Small intestine (tissue), 7 donors: ENCODE data around the gene F10. TPM values are rescaled to one million over a fixed set of nuclear protein-coding genes. Genes with fewer than 3 reads are reported as not detected.

ENCODE experiments used
- DNase-seq, 2 donors: peaks; one replicate each; pipeline versions ENCODE4 v3.0.0 to v3.0.0-alpha.2; 2013
- FAIRE-seq: peaks from 2 replicates; lab custom pipeline; 2012; peaks lifted over from hg19 to GRCh38; lab: Jason Lieb, UNC
- H3K27ac ChIP-seq, 3 donors: one replicate each; pipeline ENCODE4 v1.5.1; 2013; ENCODE audit warnings: low read length in 2 of 3, mild to moderate bottlenecking in 2 of 3, control low read depth in 1 of 3, inconsistent platforms in 1 of 3, low read depth in 1 of 3, moderate library complexity in 1 of 3
- H3K27me3 ChIP-seq, 3 donors: one replicate each; pipeline ENCODE4 v1.6.1; 2013; ENCODE audit warnings: low read length in 3 of 3, inconsistent platforms in 1 of 3; ENCODE audit not compliant: control insufficient read depth in 3 of 3, insufficient read depth in 3 of 3
- H3K36me3 ChIP-seq, 3 donors: one replicate each; pipeline ENCODE4 v1.6.1; 2013; ENCODE audit warnings: low read length in 3 of 3, inconsistent platforms in 1 of 3, low read depth in 1 of 3, mild to moderate bottlenecking in 1 of 3, moderate library complexity in 1 of 3; ENCODE audit not compliant: control insufficient read depth in 3 of 3, insufficient read depth in 2 of 3
- H3K4me1 ChIP-seq, 3 donors: one replicate each; pipeline ENCODE4 v1.6.1; 2013; ENCODE audit warnings: low read length in 2 of 3, inconsistent platforms in 1 of 3, low read depth in 1 of 3, mild to moderate bottlenecking in 1 of 3, moderate library complexity in 1 of 3; ENCODE audit not compliant: control insufficient read depth in 3 of 3, insufficient read depth in 2 of 3
- H3K4me3 ChIP-seq, 3 donors: one replicate each; pipeline ENCODE4 v1.5.1; 2013; ENCODE audit warnings: low read length in 3 of 3, control low read depth in 1 of 3, inconsistent platforms in 1 of 3, low read depth in 1 of 3, mild to moderate bottlenecking in 1 of 3, moderate library complexity in 1 of 3
- H3K9me3 ChIP-seq, 2 donors: one replicate each; pipeline ENCODE4 v1.6.1; 2013; ENCODE audit warnings: low read depth in 1 of 2, low read length in 1 of 2; ENCODE audit not compliant: control insufficient read depth in 2 of 2, insufficient read depth in 1 of 2
- WGBS, 3 donors: extraction: QIAGEN DNeasy Blood & Tissue Kit; methylation state at CpG; one replicate each; pipeline ENCODE4 v1.1.7; 2013; 5-methylcytosine and 5-hydroxymethylcytosine counted together
- polyA plus RNA-seq, 4 donors: library from polyadenylated mRNA; stranded (reverse) in 3 of 4; unstranded in 1 of 4; fragments of 200-250 nt in 3 of 4; fragments of 120-200 nt in 1 of 4; gene quantifications; one replicate each; pipeline versions ENCODE4 v1.2.1 to v1.2.3, GENCODE V29; 2013
- donor health status: healthy with polysubstance abuse.
- donor health status: control.
- donor health status: control.
- donor health status: Bipolar disorder and iron deficiency.
- donor health status: healthy.

The F10 gene
- polyA plus RNA-seq, 4 donors, result 7.7 to 148 (median 12.3) TPM

GRCh38 chr13:113126265-113127150, 3.9 kb downstream of the F10 start:
- DNase-seq (no peak), FAIRE-seq (no peak)
- peaks cover 0 to 22% (median 0%) of the 10 kb centered on the region in 3 donors for H3K4me1 ChIP-seq
- H3K4me3 ChIP-seq, result no peak overlapping the region
- H3K27ac ChIP-seq, result no peak overlapping the region
- 87 to 92% (median 88%) methylated on average over 18 of the region's 18 CpGs for WGBS, 3 donors
- H3K9me3 ChIP-seq, result peaks cover 0 to 5% of the 10 kb centered on the region in 2 donors
- peaks cover 0 to 32% (median 0%) of the 10 kb centered on the region in 3 donors for H3K36me3 ChIP-seq
- H3K27me3 ChIP-seq, result no peaks in the 10 kb centered on the region

GRCh38 chr13:113129480-113129879, 6.9 kb downstream of the F10 start:
- peaks cover 0 to 5% of the 10 kb centered on the region in 2 donors for H3K9me3 ChIP-seq
- DNase-seq (no peak), FAIRE-seq (no peak)
- H3K4me1 ChIP-seq, result no peaks in the 10 kb centered on the region
- H3K27me3 ChIP-seq, result no peaks in the 10 kb centered on the region
- H3K27ac ChIP-seq, result no peak overlapping the region
- peaks cover 0 to 27% (median 0%) of the 10 kb centered on the region in 3 donors for H3K36me3 ChIP-seq
- H3K4me3 ChIP-seq, result peak overlapping the region in 1 of 3 donors; percentile 38
- 78 to 94% (median 83%) methylated on average over 27 of the region's 27 CpGs for WGBS, 3 donors

GRCh38 chr13:113129921-113130750, 7.5 kb downstream of the F10 start:
- 52 to 80% (median 66%) methylated on average over 60 of the region's 60 CpGs for WGBS, 3 donors
- DNase-seq (no peak), FAIRE-seq (no peak)
- no peaks in the 10 kb centered on the region for H3K4me1 ChIP-seq
- peaks cover 0 to 5% of the 10 kb centered on the region in 2 donors for H3K9me3 ChIP-seq
- no peaks in the 10 kb centered on the region for H3K27me3 ChIP-seq
- H3K36me3 ChIP-seq, result peaks cover 0 to 25% (median 0%) of the 10 kb centered on the region in 3 donors
- no peak overlapping the region for H3K27ac ChIP-seq
- peak overlapping the region in 1 of 3 donors; percentile 38 for H3K4me3 ChIP-seq

- WGBS, 3 donors, result 69 to 84% (median 82%) methylated on average over 2 of the region's 2 CpGs
- DNase-seq (no peak), FAIRE-seq (no peak)
- H3K27me3 ChIP-seq, result no peaks in the 10 kb centered on the region
- H3K36me3 ChIP-seq, result peaks cover 0 to 9% (median 0%) of the 10 kb centered on the region in 3 donors
- no peaks in the 10 kb centered on the region for H3K9me3 ChIP-seq
- no peak overlapping the region for H3K4me3 ChIP-seq
- H3K4me1 ChIP-seq, result peaks cover 0 to 12% (median 0%) of the 10 kb centered on the region in 3 donors
- no peak overlapping the region for H3K27ac ChIP-seq
Observed at GRCh38 chr13:113135281-113135760, 12.7 kb downstream of the F10 start.

- H3K4me1 ChIP-seq, result peaks cover 0 to 12% (median 0%) of the 10 kb centered on the region in 3 donors
- peak overlapping the region in 1 of 3 donors; percentile 63 for H3K27ac ChIP-seq
- no peaks in the 10 kb centered on the region for H3K27me3 ChIP-seq
- H3K9me3 ChIP-seq, result no peaks in the 10 kb centered on the region
- FAIRE-seq (no peak), DNase-seq (peak in 1 of 2 donors; percentile 52)
- H3K36me3 ChIP-seq, result peaks cover 0 to 22% (median 0%) of the 10 kb centered on the region in 3 donors
- no peak overlapping the region for H3K4me3 ChIP-seq
- WGBS, 3 donors, result 86 to 91% (median 88%) methylated on average over 11 of the region's 11 CpGs
Observed at GRCh38 chr13:113137691-113138298, 15.2 kb downstream of the F10 start.

GRCh38 chr13:113138792-113139551, 16.4 kb downstream of the F10 start:
- WGBS, 3 donors, result 51 to 68% (median 59%) methylated on average over 16 of the region's 16 CpGs
- H3K27ac ChIP-seq, result no peak overlapping the region
- H3K4me3 ChIP-seq, result no peak overlapping the region
- no peaks in the 10 kb centered on the region for H3K9me3 ChIP-seq
- peaks cover 0 to 34% (median 0%) of the 10 kb centered on the region in 3 donors for H3K36me3 ChIP-seq
- DNase-seq (peak; percentile 17 to 50), FAIRE-seq (no peak)
- peaks cover 0 to 12% (median 0%) of the 10 kb centered on the region in 3 donors for H3K4me1 ChIP-seq
- H3K27me3 ChIP-seq, result no peaks in the 10 kb centered on the region

- Histone ChIP-seq H3K27me3 (no peaks in the 10 kb centered on the region), H3K27ac (no peak overlapping the region)
Observed at GRCh38 chr13:113139577-113139976, 17.0 kb downstream of the F10 start.

More at GRCh38 chr13:113139577-113139976, 17.0 kb downstream of the F10 start:
- H3K4me1 ChIP-seq, result peaks cover 0 to 12% (median 0%) of the 10 kb centered on the region in 3 donors
- DNase-seq (no peak), FAIRE-seq (no peak)
- H3K36me3 ChIP-seq, result peaks cover 0 to 39% (median 0%) of the 10 kb centered on the region in 3 donors
- no peaks in the 10 kb centered on the region for H3K9me3 ChIP-seq
- 86 to 90% (median 89%) methylated on average over 5 of the region's 5 CpGs for WGBS, 3 donors
- H3K4me3 ChIP-seq, result no peak overlapping the region
